GM23338 (cell line): ENCODE measurements around the gene JARID2. TPM values are rescaled to one million over a fixed set of nuclear protein-coding genes. Genes with fewer than 3 reads are reported as not detected.
A peak's percentile ranks its signal among the peaks of the same experiment; 100 is the strongest.

Experiments
- ATAC-seq: fragments of 200-7000 bp; cut with Tn5 transposase; 3 replicates; pipeline ENCODE4 v1.9.1; 2020
- DNase-seq: peaks from one replicate; pipeline ENCODE4 v3.0.0-alpha.2; 2015; ENCODE audit warnings: low spot score
- H2AFZ ChIP-seq: fragments of 200-600 bp; sonication (generic); 2 replicates; pipeline ENCODE4 v1.8.0; 2016; ENCODE audit warnings: antibody characterized with exemption, mild to moderate bottlenecking, moderate library complexity
- H3F3A ChIP-seq: fragments of 200-600 bp; sonication (generic); replicated peaks from 2 replicates; pipeline ENCODE4 v1.8.0; 2017; ENCODE audit warnings: antibody characterized with exemption, mixed run types, low read depth
- H3K27ac ChIP-seq: fragments of 200-600 bp; sonication (generic); 2 replicates; pipeline ENCODE4 v1.6.1; 2016; ENCODE audit warnings: low read depth
- H3K27me3 ChIP-seq: fragments of 200-600 bp; sonication (generic); 2 replicates; pipeline ENCODE4 v1.8.0; 2016; ENCODE audit warnings: mild to moderate bottlenecking, mixed run types, moderate library complexity; ENCODE audit not compliant: insufficient read depth
- H3K36me3 ChIP-seq: fragments of 200-600 bp; sonication (generic); 2 replicates; pipeline ENCODE4 v1.8.0; 2016; ENCODE audit warnings: mild to moderate bottlenecking; ENCODE audit not compliant: insufficient read depth
- H3K4me1 ChIP-seq: fragments of 200-600 bp; sonication (generic); 2 replicates; pipeline ENCODE4 v1.8.0; 2016; ENCODE audit warnings: mild to moderate bottlenecking, moderate library complexity; ENCODE audit not compliant: insufficient read depth
- H3K4me2 ChIP-seq: fragments of 200-600 bp; sonication (generic); 2 replicates; pipeline ENCODE4 v1.7.1; 2017; ENCODE audit warnings: mixed run types
- H3K4me3 ChIP-seq: fragments of 200-600 bp; sonication (generic); 2 replicates; pipeline ENCODE4 v1.6.1; 2016; ENCODE audit warnings: mixed run types
- H3K79me2 ChIP-seq: fragments of 200-600 bp; sonication (generic); replicated peaks from 2 replicates; pipeline ENCODE4 v1.8.0; 2017; ENCODE audit warnings: mild to moderate bottlenecking; ENCODE audit not compliant: insufficient read depth
- H3K9me2 ChIP-seq: fragments of 200-600 bp; sonication (generic); 2 replicates; pipeline ENCODE4 v1.8.0; 2017; ENCODE audit not compliant: insufficient read depth
- H4K20me1 ChIP-seq: fragments of 200-600 bp; sonication (generic); replicated peaks from 2 replicates; pipeline ENCODE4 v1.8.0; 2017; ENCODE audit warnings: mild to moderate bottlenecking; ENCODE audit not compliant: insufficient read depth
- H3K27ac Mint-ChIP-seq: 2 replicates; pipeline ENCODE4 v1.8.0; 2020; ENCODE audit warnings: inconsistent platforms, mild to moderate bottlenecking, moderate library complexity, mixed read lengths
- H3K27me3 Mint-ChIP-seq: 3 replicates; pipeline ENCODE4 v1.8.0; 2022; ENCODE audit warnings: low read depth, mild to moderate bottlenecking, moderate library complexity, mixed read lengths, inconsistent platforms; ENCODE audit not compliant: insufficient read depth, poor library complexity
- H3K36me3 Mint-ChIP-seq: 3 replicates; pipeline ENCODE4 v1.8.0; 2021; ENCODE audit warnings: low read depth, mild to moderate bottlenecking, inconsistent platforms, moderate library complexity, mixed read lengths
- H3K4me1 Mint-ChIP-seq: 3 replicates; pipeline ENCODE4 v1.8.0; 2020; ENCODE audit warnings: mild to moderate bottlenecking, inconsistent platforms, mixed read lengths
- H3K4me3 Mint-ChIP-seq: 3 replicates; pipeline ENCODE4 v1.8.0; 2021; ENCODE audit warnings: moderate library complexity, mild to moderate bottlenecking, inconsistent platforms, mixed read lengths
- H3K9me3 Mint-ChIP-seq: 3 replicates; pipeline ENCODE4 v1.8.0; 2020; ENCODE audit warnings: moderate library complexity, mild to moderate bottlenecking, inconsistent platforms, mixed read lengths
- CREB1 ChIP-seq: fragments of 250-450 bp; sonication (Bioruptor Pico); IDR thresholded peaks from 2 replicates; pipeline ENCODE4 v1.5.0; 2020; ENCODE audit warnings: low read depth, mild to moderate bottlenecking, moderate library complexity
- EZH2 ChIP-seq: fragments of 200-600 bp; sonication (generic); IDR thresholded peaks from one replicate; pipeline ENCODE4 v1.8.0; 2017; ENCODE audit warnings: antibody characterized with exemption, mild to moderate bottlenecking, low read depth; ENCODE audit not compliant: unreplicated experiment
- EZH2phosphoT487 ChIP-seq: fragments of 200-600 bp; sonication (generic); IDR thresholded peaks from one replicate; pipeline ENCODE4 v1.8.1; 2018; ENCODE audit warnings: antibody characterized with exemption; ENCODE audit not compliant: unreplicated experiment
- JUNB ChIP-seq: IDR thresholded peaks from one replicate; pipeline ENCODE4 v1.6.1; 2016; ENCODE audit warnings: antibody characterized with exemption; ENCODE audit not compliant: unreplicated experiment
- NANOG ChIP-seq: IDR thresholded peaks from 2 replicates; pipeline ENCODE4 v1.6.1; 2016; ENCODE audit warnings: antibody characterized with exemption, borderline replicate concordance
- POLR2AphosphoS5 ChIP-seq: IDR thresholded peaks from 2 replicates; pipeline ENCODE4 v1.6.1; 2016; ENCODE audit warnings: antibody characterized with exemption, low read depth
- ZNF114 ChIP-seq: fragments of 250-450 bp; sonication (Bioruptor Pico); IDR thresholded peaks from 2 replicates; pipeline ENCODE4 v1.5.0; 2020; ENCODE audit warnings: mild to moderate bottlenecking, moderate library complexity
- ZNF331 ChIP-seq: fragments of 250-450 bp; sonication (Bioruptor Pico); IDR thresholded peaks from 2 replicates; pipeline ENCODE4 v1.5.0; 2020; ENCODE audit warnings: low read depth, mild to moderate bottlenecking, moderate library complexity
- polyA plus RNA-seq: library from polyadenylated mRNA; unstranded; fragments of >200 nt; fragmentation: Nextera tagmentation; extraction: Ambion mirVana; gene quantifications from 2 replicates; pipeline ENCODE4 v1.2.1, GENCODE V29; 2016
- total RNA-seq: library from RNA; depleted of rRNA; stranded (reverse); fragments of >200 nt; shearing (Covaris generic); gene quantifications from 2 replicates; pipeline ENCODE4 v1.2.3, GENCODE V29; 2014
- TF ChIP-seq, protein P1 (sequence below), 2 experiments: fragments of 200-600 bp in 1 of 2; sonication (generic) in 1 of 2; conservative IDR thresholded peaks; 2 replicates each; pipeline versions ENCODE4 v1.5.1 to v1.6.1; 2016 to 2017; ENCODE audit warnings: antibody characterized with exemption in 2 of 2, low read depth in 2 of 2, mild to moderate bottlenecking in 2 of 2, moderate library complexity in 1 of 2
- TF ChIP-seq, protein P2 (sequence below): IDR thresholded peaks from 2 replicates; pipeline ENCODE4 v1.6.1; 2016; ENCODE audit warnings: antibody characterized with exemption
- TF ChIP-seq, protein P3 (sequence below): IDR thresholded peaks from one replicate; pipeline ENCODE4 v1.6.1; 2018; ENCODE audit warnings: antibody characterized with exemption; ENCODE audit not compliant: unreplicated experiment

The JARID2 gene
- total and polyA plus RNA-seq, 2 experiments from 2014 or later, result 92.8 to 196 TPM

DNA sequence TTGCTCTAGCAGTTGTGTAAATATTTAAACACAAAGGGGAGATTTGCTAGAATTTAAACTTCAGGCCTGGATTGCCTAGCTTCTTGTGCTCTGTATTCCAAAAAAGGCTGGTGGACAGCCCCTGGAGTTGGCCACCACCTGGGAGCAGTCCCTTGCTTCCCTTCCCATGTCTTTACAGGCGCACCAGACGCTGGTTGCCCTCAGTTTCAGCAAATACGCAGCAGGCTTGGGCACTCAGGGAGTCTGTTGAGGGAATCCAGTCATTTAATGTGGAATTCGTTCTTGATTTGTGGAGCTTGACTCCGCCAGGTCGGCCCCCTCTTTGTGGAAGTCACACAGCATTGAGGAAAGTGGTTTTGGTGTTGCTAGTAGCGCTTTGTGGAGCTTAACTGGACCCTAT is 260.2 kb downstream of the JARID2 start (continued):
- TF ChIP-seq, protein P1, sequence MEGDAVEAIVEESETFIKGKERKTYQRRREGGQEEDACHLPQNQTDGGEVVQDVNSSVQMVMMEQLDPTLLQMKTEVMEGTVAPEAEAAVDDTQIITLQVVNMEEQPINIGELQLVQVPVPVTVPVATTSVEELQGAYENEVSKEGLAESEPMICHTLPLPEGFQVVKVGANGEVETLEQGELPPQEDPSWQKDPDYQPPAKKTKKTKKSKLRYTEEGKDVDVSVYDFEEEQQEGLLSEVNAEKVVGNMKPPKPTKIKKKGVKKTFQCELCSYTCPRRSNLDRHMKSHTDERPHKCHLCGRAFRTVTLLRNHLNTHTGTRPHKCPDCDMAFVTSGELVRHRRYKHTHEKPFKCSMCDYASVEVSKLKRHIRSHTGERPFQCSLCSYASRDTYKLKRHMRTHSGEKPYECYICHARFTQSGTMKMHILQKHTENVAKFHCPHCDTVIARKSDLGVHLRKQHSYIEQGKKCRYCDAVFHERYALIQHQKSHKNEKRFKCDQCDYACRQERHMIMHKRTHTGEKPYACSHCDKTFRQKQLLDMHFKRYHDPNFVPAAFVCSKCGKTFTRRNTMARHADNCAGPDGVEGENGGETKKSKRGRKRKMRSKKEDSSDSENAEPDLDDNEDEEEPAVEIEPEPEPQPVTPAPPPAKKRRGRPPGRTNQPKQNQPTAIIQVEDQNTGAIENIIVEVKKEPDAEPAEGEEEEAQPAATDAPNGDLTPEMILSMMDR (conservative IDR thresholded peaks at IDR 0.05; ENCODE audit: low read depth in 2 of 2), result no peak
- TF ChIP-seq ZNF331 (CRISPR knock-in tag), result no peak
- TF ChIP-seq ZNF114, result no peak
- no peak for TF ChIP-seq NANOG
- TF ChIP-seq, protein P2, sequence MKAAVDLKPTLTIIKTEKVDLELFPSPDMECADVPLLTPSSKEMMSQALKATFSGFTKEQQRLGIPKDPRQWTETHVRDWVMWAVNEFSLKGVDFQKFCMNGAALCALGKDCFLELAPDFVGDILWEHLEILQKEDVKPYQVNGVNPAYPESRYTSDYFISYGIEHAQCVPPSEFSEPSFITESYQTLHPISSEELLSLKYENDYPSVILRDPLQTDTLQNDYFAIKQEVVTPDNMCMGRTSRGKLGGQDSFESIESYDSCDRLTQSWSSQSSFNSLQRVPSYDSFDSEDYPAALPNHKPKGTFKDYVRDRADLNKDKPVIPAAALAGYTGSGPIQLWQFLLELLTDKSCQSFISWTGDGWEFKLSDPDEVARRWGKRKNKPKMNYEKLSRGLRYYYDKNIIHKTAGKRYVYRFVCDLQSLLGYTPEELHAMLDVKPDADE, result no peak
- TF ChIP-seq, protein P3, sequence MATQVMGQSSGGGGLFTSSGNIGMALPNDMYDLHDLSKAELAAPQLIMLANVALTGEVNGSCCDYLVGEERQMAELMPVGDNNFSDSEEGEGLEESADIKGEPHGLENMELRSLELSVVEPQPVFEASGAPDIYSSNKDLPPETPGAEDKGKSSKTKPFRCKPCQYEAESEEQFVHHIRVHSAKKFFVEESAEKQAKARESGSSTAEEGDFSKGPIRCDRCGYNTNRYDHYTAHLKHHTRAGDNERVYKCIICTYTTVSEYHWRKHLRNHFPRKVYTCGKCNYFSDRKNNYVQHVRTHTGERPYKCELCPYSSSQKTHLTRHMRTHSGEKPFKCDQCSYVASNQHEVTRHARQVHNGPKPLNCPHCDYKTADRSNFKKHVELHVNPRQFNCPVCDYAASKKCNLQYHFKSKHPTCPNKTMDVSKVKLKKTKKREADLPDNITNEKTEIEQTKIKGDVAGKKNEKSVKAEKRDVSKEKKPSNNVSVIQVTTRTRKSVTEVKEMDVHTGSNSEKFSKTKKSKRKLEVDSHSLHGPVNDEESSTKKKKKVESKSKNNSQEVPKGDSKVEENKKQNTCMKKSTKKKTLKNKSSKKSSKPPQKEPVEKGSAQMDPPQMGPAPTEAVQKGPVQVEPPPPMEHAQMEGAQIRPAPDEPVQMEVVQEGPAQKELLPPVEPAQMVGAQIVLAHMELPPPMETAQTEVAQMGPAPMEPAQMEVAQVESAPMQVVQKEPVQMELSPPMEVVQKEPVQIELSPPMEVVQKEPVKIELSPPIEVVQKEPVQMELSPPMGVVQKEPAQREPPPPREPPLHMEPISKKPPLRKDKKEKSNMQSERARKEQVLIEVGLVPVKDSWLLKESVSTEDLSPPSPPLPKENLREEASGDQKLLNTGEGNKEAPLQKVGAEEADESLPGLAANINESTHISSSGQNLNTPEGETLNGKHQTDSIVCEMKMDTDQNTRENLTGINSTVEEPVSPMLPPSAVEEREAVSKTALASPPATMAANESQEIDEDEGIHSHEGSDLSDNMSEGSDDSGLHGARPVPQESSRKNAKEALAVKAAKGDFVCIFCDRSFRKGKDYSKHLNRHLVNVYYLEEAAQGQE, result no peak
- no peak for TF ChIP-seq CREB1 (CRISPR knock-in tag)

DNA sequence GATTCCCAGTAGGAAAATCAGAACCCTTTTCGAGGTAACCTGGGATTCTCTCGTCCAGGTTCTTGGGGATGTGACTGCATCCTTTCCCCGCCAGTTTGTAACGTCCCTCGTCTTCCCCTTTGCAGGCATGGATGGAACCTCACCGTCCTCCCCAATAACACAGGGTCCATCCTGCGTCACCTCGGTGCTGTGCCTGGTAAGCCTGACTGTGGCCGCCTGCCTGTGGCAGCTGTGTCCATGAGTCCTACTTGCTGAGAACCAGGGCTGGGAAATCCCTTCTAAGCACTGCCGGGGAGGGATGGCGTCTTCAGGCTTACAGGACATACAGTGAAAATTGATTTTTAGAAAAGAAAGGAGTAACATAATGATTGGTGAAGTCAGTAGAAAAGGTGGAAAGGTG is 261.4 kb downstream of the JARID2 start:
- H2AFZ ChIP-seq, result no peak overlapping the region
- H3K9me2 ChIP-seq, result no peaks in the 10 kb centered on the region
- H3K4me2 ChIP-seq, result peak overlapping the region; percentile 8; the same call in 1 of the 2 replicates
- no peak overlapping the region; the same call in 1 of the 2 replicates for H3K27ac Mint-ChIP-seq
- peaks cover 14% of the 10 kb centered on the region for H3K4me1 ChIP-seq
- peaks cover 64% of the 10 kb centered on the region for H3K27me3 Mint-ChIP-seq
- peaks cover 88% of the 10 kb centered on the region for H3K79me2 ChIP-seq
- peaks cover 57% of the 10 kb centered on the region for H3F3A ChIP-seq
- H4K20me1 ChIP-seq, result peaks cover 88% of the 10 kb centered on the region
- no peak for ATAC-seq
- peak overlapping the region; percentile 83 for H3K27ac ChIP-seq
- H3K4me3 Mint-ChIP-seq, result no peak overlapping the region
- H3K9me3 Mint-ChIP-seq, result peaks cover 6% of the 10 kb centered on the region; the same call in 1 of the 3 replicates
- H3K27me3 ChIP-seq, result no peaks in the 10 kb centered on the region
- no peak for DNase-seq
- peaks cover 64% of the 10 kb centered on the region for H3K36me3 ChIP-seq
- no peak overlapping the region for H3K4me3 ChIP-seq
- peaks cover 98% of the 10 kb centered on the region for H3K36me3 Mint-ChIP-seq
- peaks cover 51% of the 10 kb centered on the region for H3K4me1 Mint-ChIP-seq
- no peak for TF ChIP-seq ZNF331 (CRISPR knock-in tag)
- no peak for TF ChIP-seq POLR2AphosphoS5
- TF ChIP-seq JUNB, result no peak
- TF ChIP-seq EZH2phosphoT487, result no peak
- no peak for TF ChIP-seq EZH2
- TF ChIP-seq ZNF114, result no peak
- TF ChIP-seq NANOG, result no peak
- TF ChIP-seq CREB1 (CRISPR knock-in tag), result no peak
- TF ChIP-seq, protein P3, result no peak
- TF ChIP-seq, protein P2, result no peak
